K562 (cell line): Measurements from ENCODE around the gene DHDDS. TPM values are rescaled to one million over a fixed set of nuclear protein-coding genes. Genes with fewer than 3 reads are reported as not detected.

Experiments
- ATAC-seq: fragments of 200-7000 bp; cut with Tn5 transposase; 3 replicates; pipeline ENCODE4 v1.9.1; 2020; ENCODE audit warnings: moderate library complexity
- BruUV-seq: library from RNA; stranded (reverse); fragments of 400-500 nt; replicated peaks from 2 replicates; lab custom pipeline; 2021; lab: Mats Ljungman, UMichigan
- CTCF ChIA-PET: fragments of 300-600 bp; formaldehyde crosslinking; extraction: SDS; loops from one replicate; lab custom pipeline; 2021; ENCODE audit warnings: low intra/inter-chr PET ratio; lab: Yijun Ruan, JAX
- POLR2A ChIA-PET: fragments of 300-600, 350-650 bp; sonication (Branson Sonifier 250); formaldehyde crosslinking; extraction: SDS; loops from one replicate; lab custom pipeline; 2021; ENCODE audit warnings: antibody characterized with exemption, inconsistent platforms; lab: Yijun Ruan, JAX
- DNase-seq, 4 experiments: peaks; one replicate each; pipeline versions ENCODE4 v3.0.0 to v3.0.0-alpha.2; 2011 to 2018; ENCODE audit warnings: low spot score in 3 of 4, mixed read lengths in 3 of 4; ENCODE audit errors: extremely low read depth in 1 of 4
- FAIRE-seq: peaks from 2 replicates; lab custom pipeline; 2011; peaks lifted over from hg19 to GRCh38; lab: Jason Lieb, UNC
- H2AFZ ChIP-seq: 2 replicates; pipeline ENCODE4 v1.6.0; 2011; ENCODE audit warnings: low read depth, low read length, control low read depth, inconsistent platforms
- H3K27ac ChIP-seq: fragments of 200-600 bp; 3 replicates; pipeline ENCODE4 v1.8.0; 2011; ENCODE audit warnings: low read depth, mild to moderate bottlenecking, control low read depth, inconsistent platforms, low read length, moderate library complexity, mixed read lengths; ENCODE audit errors: extremely low read depth
- H3K27me3 ChIP-seq, 2 experiments: fragments of 300-600 bp in 1 of 2; 2 replicates in 1 of 2; 3 replicates in 1 of 2; pipeline versions ENCODE4 v1.6.0 to v1.8.0; 2011; ENCODE audit warnings: inconsistent platforms in 2 of 2, low read length in 2 of 2, mild to moderate bottlenecking in 1 of 2, mixed read lengths in 1 of 2, moderate library complexity in 1 of 2; ENCODE audit not compliant: control insufficient read depth in 2 of 2, insufficient read depth in 2 of 2
- H3K36me3 ChIP-seq: fragments of 300-600 bp; 3 replicates; pipeline ENCODE4 v1.8.0; 2011; ENCODE audit warnings: mild to moderate bottlenecking, low read length, inconsistent platforms; ENCODE audit not compliant: control insufficient read depth, insufficient read depth
- H3K4me1 ChIP-seq, 2 experiments: fragments of 200-600 bp in 1 of 2; replicated peaks in 1 of 2; 2 replicates in 1 of 2; 3 replicates in 1 of 2; pipeline versions ENCODE4 v1.5.1 to v1.8.0; 2011; ENCODE audit warnings: inconsistent platforms in 2 of 2, low read length in 2 of 2, mild to moderate bottlenecking in 1 of 2, mixed read lengths in 1 of 2, moderate library complexity in 1 of 2; ENCODE audit not compliant: control insufficient read depth in 2 of 2, insufficient read depth in 2 of 2
- H3K4me2 ChIP-seq: 2 replicates; pipeline ENCODE4 v1.6.1; 2011; ENCODE audit warnings: low read length, control low read depth, inconsistent platforms, mixed read lengths; ENCODE audit not compliant: insufficient read depth
- H3K4me3 ChIP-seq: fragments of 200-600 bp; sonication (generic), shearing (Covaris generic); 2 replicates; pipeline ENCODE4 v1.5.1; 2016; ENCODE audit warnings: control low read depth, inconsistent platforms
- H3K79me2 ChIP-seq: fragments of 200-600 bp; 3 replicates; pipeline ENCODE4 v1.8.0; 2011; ENCODE audit warnings: low read length, inconsistent platforms; ENCODE audit not compliant: control insufficient read depth, insufficient read depth
- H3K9ac ChIP-seq, 2 experiments: 2 replicates each; pipeline versions ENCODE4 v1.6.0 to v1.6.1; 2011; ENCODE audit warnings: low read depth in 2 of 2, low read length in 2 of 2, control low read depth in 1 of 2, inconsistent platforms in 1 of 2, mild to moderate bottlenecking in 1 of 2, mixed read lengths in 1 of 2; ENCODE audit not compliant: insufficient read depth in 1 of 2
- H3K9me1 ChIP-seq: one replicate; pipeline ENCODE4 v1.6.0; 2011; ENCODE audit warnings: inconsistent platforms, mild to moderate bottlenecking, low read length, moderate library complexity; ENCODE audit not compliant: control insufficient read depth, insufficient read depth
- H3K9me3 ChIP-seq: replicated peaks from 2 replicates; pipeline ENCODE4 v1.5.1; 2011; ENCODE audit warnings: low read depth, low read length, inconsistent platforms; ENCODE audit not compliant: control insufficient read depth, insufficient read depth
- H4K20me1 ChIP-seq: replicated peaks from 2 replicates; pipeline ENCODE4 v1.6.1; 2011; ENCODE audit warnings: low read length, inconsistent platforms, mixed read lengths; ENCODE audit not compliant: control insufficient read depth, insufficient read depth
- CEBPB ChIP-seq: fragments of 450-650 bp; IDR thresholded peaks from 2 replicates; pipeline ENCODE4 v1.6.1; 2016; ENCODE audit warnings: missing genetic modification characterization, missing compliant biosample characterization
- HMBOX1 ChIP-seq: sonication (generic); IDR thresholded peaks from 2 replicates; pipeline ENCODE4 v1.6.1; 2016
- TEAD1 ChIP-seq, 2 experiments: fragments of 450-650 bp in 1 of 2; sonication (generic) in 1 of 2; formaldehyde crosslinking; IDR thresholded peaks; 2 replicates each; pipeline versions ENCODE4 v1.4.0 to v1.8.0; 2020 to 2022; ENCODE audit warnings: mild to moderate bottlenecking in 2 of 2, missing genetic modification reagents in 1 of 2
- TFE3 ChIP-seq: fragments of 450-650 bp; formaldehyde crosslinking; IDR thresholded peaks from 2 replicates; pipeline ENCODE4 v1.4.0; 2020; ENCODE audit warnings: mild to moderate bottlenecking, mixed read lengths
- ZFP30 ChIP-seq: fragments of 250-450 bp; sonication (Bioruptor Pico); IDR thresholded peaks from 2 replicates; pipeline ENCODE4 v1.8.0; 2022; ENCODE audit warnings: moderate library complexity, mild to moderate bottlenecking, inconsistent platforms, borderline replicate concordance
- WGBS: fragments of 100-300 bp; shearing (Covaris generic); methylation state at CpG from one replicate; pipeline ENCODE4 v1.1.6; 2016; ENCODE audit warnings: low coverage, mixed read lengths; ENCODE audit not compliant: insufficient coverage; ENCODE audit errors: missing lambda C conversion rate; 5-methylcytosine and 5-hydroxymethylcytosine counted together
- in situ Hi-C: fragments of 300-500 bp; cut with MboI; formaldehyde crosslinking; loops from 4 replicates; pipeline ENCODE4 v1.15.0; 2018; ENCODE audit warnings: inconsistent platforms, mixed read lengths
- intact Hi-C: fragments of 100-400 bp; cut with micrococcal nuclease; formaldehyde crosslinking; loops from 2 replicates; pipeline ENCODE4 v1.14.2; 2022
- polyA plus RNA-seq, 8 experiments: library from polyadenylated mRNA; depleted of rRNA in 4 of 8; stranded (reverse) in 5 of 8; unstranded in 3 of 8; fragments of >200 nt; fragmentation: Nextera tagmentation in 2 of 8; fragmentation: Illumina TruSeq in 1 of 8; extraction: Ambion mirVana in 2 of 8; extraction: Trizol in 1 of 8; gene quantifications; 2 replicates each; pipeline versions ENCODE4 v1.2.1 to v1.2.3, GENCODE V29; 2011 to 2014; ENCODE audit warnings: inconsistent platforms in 1 of 8, missing spikeins in 1 of 8
- total RNA-seq, 7 experiments: library from RNA; depleted of rRNA in 6 of 7; stranded (reverse); fragments of >200 nt in 6 of 7; fragmentation: Illumina TruSeq in 2 of 7; extraction: Trizol in 2 of 7; gene quantifications; 2 replicates each; pipeline versions ENCODE4 v1.2.1 to v1.2.3, GENCODE V29; 2011 to 2021; ENCODE audit warnings: low replicate concordance in 1 of 7

The DHDDS gene
- total and polyA plus RNA-seq, 9 of the 15 experiments (the other 6 are each of a cell fraction or from before 2014, with no cell fraction given): 33.3 to 55.0 (median 44.3) TPM

GRCh38 chr1:26418865-26419349 is 13.2 kb upstream of the DHDDS start (continued):
- 0 out of 4 replicates have a peak, but pooled peaks of 1 of the 2 experiments have one; percentile 55 for TF ChIP-seq TEAD1 (CRISPR knock-in tag; IDR thresholded peaks at IDR 0.05)
- TF ChIP-seq TFE3 (CRISPR knock-in tag): no peak
- no peak for TF ChIP-seq CEBPB (tag)

GRCh38 chr1:26419494-26419893 is 12.6 kb upstream of the DHDDS start:
- ChIA-PET CTCF (no interaction called here), POLR2A (interaction anchor here (0.7 to 1.8 kb wide), 4 partner anchors 8 to 522 kb away, joined by 3 to 6 read pairs (median 4); no protein-coding TSS in a partner anchor)
- Histone ChIP-seq H2AFZ (no peak overlapping the region), H3K9ac (no peak overlapping the region), H3K36me3 (no peaks in the 10 kb centered on the region), H3K79me2 (no peaks in the 10 kb centered on the region), H3K4me2 (no peak overlapping the region), H4K20me1 (no peaks in the 10 kb centered on the region), H3K27me3 (peaks cover 4% of the 10 kb centered on the region in 2 experiments; a peak in 2 of 5 replicates), H3K4me1 (no peaks in the 10 kb centered on the region; a peak in 1 of 5 replicates), H3K4me3 (no peak overlapping the region), H3K9me1 (no peaks in the 10 kb centered on the region), H3K27ac (no peak overlapping the region), H3K9me3 (no peaks in the 10 kb centered on the region)
- FAIRE-seq (no peak), DNase-seq (no peak), ATAC-seq (no peak)
- intact Hi-C loops: no loop called here
- BruUV-seq: no TSS peak
- TF ChIP-seq HMBOX1 (peak; percentile 77), ZFP30 (CRISPR knock-in tag) (no peak)
- 42% methylated on average over 2 of the region's 2 CpGs for WGBS
- in situ Hi-C loops: no loop called here
